DMS 273 (cell line): ENCODE measurements around the gene P2RY8.
"Not testable (repeated sequence)": the region's sequence is repeated elsewhere in the genome, so short reads cannot be mapped to it uniquely, and the experiment has no call there.

Experiments
- DNase-seq: peaks from one replicate; lab custom pipeline; 2025; ENCODE audit not compliant: unreplicated experiment; lab: John Stamatoyannopoulos, UW

The P2RY8 gene

GRCh38 chrX:1521459-1521956 is 15.5 kb downstream of the P2RY8 start:
- no peak for DNase-seq

- no peak for DNase-seq
Observed at GRCh38 chrX:1520350-1520749, 16.6 kb downstream of the P2RY8 start.

DNA sequence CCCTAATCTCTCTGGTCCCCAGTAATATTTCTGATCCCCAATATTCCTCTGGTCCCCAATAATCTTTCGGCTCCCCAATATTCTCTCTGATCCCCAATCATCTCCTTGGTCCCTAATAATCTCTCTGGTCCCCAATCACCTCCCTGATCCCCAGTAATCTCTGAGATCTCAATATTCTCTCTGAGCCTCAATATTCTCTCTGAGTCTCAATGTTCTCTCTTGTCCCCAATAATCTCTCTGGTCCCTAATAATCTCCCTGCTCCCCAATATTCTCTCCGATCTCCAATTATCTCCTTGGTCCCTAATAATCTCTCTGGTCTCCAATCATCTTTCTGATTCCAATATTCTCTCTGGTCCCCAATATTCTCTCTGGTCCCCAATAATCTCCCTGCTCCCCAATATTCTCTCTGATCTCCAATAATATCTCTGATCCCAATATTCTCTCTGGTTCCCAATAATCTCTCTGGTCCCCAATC is 17.9 kb downstream of the P2RY8 start:
- DNase-seq, result no peak

GRCh38 chrX:1518512-1518911 is 18.5 kb downstream of the P2RY8 start:
- no peak for DNase-seq

GRCh38 chrX:1516596-1517104 is 20.3 kb downstream of the P2RY8 start:
- DNase-seq, result no peak

- no peak for DNase-seq
Observed at GRCh38 chrX:1511829-1512228, 25.2 kb downstream of the P2RY8 start.

GRCh38 chrX:1511150-1511549 is 25.8 kb downstream of the P2RY8 start:
- no peak for DNase-seq

- no peak for DNase-seq
Observed at GRCh38 chrX:1507511-1508463, 29.2 kb downstream of the P2RY8 start.

DNA sequence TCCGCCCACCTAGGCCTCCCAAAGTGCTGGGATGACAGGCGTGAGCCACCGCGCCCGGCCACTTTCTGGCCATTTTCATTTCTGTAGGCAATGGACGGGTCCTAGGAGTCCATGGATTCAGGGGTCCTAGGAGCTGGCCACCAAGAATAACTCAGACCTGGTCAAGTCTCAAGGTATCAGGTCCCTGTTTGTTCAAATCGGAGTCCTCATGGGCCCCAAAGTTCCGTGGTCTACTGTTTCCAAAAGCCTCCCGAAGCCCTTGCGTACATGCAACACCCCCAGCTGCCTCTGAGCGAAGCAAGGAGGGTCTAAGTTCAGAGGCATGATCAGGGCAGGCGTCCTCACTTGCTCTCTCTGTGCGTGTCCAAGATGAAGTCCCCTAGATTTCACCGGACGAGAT is 30.1 kb downstream of the P2RY8 start:
- no peak for DNase-seq

GRCh38 chrX:1502853-1503252 is 34.1 kb downstream of the P2RY8 start:
- no peak for DNase-seq

- no peak for DNase-seq
Observed at GRCh38 chrX:1502241-1502640, 34.7 kb downstream of the P2RY8 start.

DNA sequence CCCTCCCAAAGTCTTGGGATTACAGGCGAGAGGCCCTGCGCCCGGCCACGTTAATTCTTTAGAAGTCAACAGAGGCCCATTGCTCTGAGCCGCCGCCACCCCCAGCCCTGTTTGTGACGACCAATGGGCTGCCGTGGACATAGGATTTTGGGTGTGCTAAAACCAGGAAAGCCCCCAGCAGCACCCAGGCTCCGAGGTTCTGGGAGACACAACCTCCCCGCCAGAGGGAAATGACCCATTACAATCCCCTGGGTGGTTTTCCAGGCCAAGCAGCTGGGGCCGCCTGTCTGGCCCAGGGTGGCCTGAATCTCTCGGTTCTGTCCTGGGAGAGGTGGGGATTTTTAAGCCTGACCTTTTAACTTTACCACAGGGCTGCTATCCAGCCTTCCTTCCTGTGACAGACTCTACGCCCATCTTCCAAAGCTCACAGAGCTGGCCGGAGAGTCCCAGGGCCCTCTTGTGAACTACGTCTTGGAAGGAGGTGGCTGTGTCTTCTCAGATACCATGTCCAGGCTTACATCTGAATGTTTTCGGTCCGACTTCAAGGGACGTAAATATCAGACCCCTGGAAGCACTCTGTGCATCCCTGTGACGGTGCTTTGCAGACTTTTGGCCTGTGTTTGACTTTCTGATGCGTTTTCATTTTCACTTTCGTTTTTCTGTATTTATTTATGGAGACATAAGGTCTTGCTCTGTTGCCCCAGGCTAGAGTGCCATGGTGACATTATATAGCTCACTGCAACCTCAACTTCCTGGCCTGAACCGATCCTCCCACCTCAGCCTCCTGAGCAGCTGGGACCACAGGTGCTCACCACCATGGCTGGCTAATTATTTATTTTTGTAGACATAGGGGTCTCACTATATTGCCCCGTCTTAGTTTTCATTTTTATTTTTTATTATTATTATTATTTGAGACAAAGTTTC is 36.0 kb downstream of the P2RY8 start:
- DNase-seq, result no peak

- DNase-seq, result no peak
Observed at GRCh38 chrX:1496076-1496475, 40.9 kb downstream of the P2RY8 start.

GRCh38 chrX:1493877-1494510 is 43.0 kb downstream of the P2RY8 start:
- no peak for DNase-seq

DNA sequence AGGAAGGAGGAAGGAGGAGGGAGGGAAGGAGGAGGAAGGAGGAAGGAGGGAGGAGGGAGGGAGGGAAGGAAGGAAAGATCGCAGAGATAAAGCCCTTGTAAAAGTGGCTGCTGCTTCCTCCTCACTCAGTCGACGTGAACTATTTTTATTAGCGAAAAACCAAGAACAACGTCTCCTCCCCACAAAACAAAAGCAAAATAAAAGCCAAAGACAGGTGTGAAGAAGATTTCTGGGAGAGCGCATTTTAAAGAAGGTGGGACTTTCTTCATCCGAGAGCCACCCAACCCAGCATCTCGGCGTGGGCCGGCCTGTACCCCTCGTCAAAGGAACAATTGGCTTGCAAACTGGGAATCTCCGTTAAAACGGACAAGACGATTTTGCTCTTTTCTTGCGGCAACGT is 43.6 kb downstream of the P2RY8 start:
- DNase-seq, result no peak

- no peak for DNase-seq
Observed at GRCh38 chrX:1492421-1493012, 44.5 kb downstream of the P2RY8 start.

- no peak for DNase-seq
Observed at GRCh38 chrX:1491851-1492349, 45.1 kb downstream of the P2RY8 start.

DNA sequence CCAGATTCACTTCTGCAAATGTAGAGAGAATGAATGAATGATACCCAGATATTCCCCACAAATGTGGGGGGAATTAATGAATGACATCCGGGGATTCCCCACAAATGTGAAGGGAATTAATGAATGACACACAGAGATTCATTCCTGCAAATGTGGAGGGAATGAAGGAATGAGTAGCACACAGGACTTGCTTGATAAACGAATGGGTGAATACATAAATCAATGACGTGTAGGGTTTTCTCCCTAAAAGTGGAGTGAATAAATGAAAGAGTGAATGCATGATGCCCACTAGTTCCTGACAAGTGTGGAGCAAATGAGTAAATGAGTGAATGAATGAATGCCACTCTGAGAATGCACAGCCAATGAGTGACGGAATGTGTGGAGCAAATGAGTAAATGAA is 45.7 kb downstream of the P2RY8 start:
- DNase-seq, result not testable (repeated sequence)

- DNase-seq, result not testable (repeated sequence)
Observed at GRCh38 chrX:1490723-1491122, 46.3 kb downstream of the P2RY8 start.

- not testable (repeated sequence) for DNase-seq
Observed at GRCh38 chrX:1489354-1489753, 47.6 kb downstream of the P2RY8 start.
